GM21360 (cell line): ENCODE measurements around the gene ATP6V0D1.
"Not testable (repeated sequence)": the region's sequence is repeated elsewhere in the genome, so short reads cannot be mapped to it uniquely, and the experiment has no call there.

Experiments used
- ATAC-seq: cut with Tn5 transposase; IDR thresholded peaks from one replicate; pipeline ENCODE4 v1.9.1; 2021; ENCODE audit warnings: mild to moderate bottlenecking, moderate library complexity; ENCODE audit not compliant: unreplicated experiment

ATP6V0D1 gene

DNA sequence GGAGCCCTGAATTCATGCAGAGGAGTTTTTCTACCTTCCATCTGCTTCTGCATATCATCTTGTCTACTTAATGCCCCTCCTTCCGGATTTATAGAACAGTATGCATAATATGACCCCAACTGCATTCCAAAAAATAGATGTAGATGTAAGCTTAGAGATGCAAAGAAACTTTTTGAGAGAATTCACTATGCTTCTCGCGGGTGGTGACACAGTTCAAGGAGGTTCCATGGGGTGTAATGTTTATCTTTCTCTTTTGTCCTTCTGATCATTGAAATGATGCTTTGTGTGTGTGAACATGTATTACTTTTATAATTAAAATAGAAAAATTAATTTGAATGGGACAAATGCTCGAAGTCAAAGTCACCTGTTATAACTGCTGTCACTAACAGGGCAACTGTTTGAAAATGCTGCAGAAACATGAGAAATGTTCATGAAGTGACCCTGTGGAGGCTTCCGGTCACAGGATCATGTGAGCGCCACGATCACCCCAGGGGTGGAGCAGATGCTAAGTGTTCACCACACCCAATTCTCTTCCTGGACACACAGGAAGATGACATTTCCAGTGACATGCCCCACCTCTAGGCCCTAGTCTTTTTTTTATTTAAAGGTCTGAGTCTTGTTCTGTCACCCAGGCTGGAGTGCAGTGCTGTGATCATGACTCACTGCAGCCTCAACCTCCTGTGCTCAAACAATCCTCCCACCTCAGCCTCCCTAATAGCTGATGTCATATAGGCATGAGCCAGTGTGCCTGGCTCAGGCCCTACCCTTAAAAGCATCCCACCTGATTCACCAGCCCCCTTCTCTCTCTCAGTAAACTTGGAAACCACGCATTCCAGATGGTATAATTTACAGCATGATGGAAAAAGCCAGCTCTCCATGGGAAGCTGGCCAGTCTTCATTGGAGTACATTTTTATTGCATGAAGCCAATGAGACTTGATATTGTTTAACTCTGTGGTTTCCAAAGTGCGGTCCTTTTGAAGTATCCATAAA is 23.4 kb upstream of the ATP6V0D1 start:
- no peak for ATAC-seq

DNA sequence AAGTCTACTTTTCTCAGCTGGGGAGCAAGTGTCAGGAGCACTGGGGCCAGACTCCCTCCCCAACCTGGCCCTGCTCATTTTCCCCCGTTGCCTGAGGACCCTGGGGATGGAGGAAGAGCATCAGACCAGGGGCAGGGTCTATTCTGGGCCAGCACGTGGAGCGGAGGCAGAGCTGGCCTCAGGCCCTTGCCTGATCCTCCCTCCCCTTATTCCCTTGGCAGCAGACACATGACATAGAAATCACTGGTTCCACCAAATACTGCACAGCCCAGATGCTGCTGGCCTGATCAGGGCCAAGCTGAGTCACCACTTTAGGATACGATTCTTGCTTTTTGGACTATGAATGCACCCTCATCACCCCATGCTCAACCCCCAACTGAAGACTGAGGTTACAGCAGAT is 18.1 kb upstream of the ATP6V0D1 start:
- no peak for ATAC-seq

DNA sequence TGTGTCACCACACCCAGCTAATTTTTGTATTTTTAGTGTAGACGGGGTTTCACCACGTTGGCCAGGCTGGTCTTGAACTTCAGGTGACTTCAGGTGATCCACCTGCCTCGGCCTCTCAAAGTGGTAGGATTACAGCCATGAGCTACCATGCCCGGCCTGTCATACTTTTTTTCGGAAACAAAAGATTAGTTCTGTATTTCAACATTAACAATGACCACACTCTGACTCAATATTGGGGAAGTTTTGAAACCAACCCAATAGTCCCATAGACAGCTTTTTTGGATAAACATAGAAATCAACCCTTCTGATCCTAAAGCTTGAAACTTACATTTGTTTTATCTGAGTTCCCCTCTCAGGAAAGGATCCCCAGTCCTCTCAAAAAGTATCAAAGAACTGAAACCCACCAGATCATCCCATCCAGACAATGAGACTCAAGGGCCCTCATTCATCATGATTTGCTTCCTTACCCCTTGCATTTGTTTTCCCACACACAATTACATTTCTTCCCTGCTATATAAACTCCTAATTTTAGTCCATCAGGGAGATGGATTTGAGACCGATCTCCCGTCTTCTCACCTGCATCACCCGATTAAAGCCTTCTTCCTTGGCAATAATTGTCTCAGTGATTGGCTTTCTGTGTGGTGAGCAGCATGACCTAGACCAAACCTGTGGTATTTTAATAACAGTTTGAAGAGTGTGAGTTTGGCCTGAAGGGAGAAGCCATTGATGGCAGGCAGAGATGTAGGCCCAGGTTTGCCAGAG is 9.6 kb upstream of the ATP6V0D1 start:
- ATAC-seq: no peak

DNA sequence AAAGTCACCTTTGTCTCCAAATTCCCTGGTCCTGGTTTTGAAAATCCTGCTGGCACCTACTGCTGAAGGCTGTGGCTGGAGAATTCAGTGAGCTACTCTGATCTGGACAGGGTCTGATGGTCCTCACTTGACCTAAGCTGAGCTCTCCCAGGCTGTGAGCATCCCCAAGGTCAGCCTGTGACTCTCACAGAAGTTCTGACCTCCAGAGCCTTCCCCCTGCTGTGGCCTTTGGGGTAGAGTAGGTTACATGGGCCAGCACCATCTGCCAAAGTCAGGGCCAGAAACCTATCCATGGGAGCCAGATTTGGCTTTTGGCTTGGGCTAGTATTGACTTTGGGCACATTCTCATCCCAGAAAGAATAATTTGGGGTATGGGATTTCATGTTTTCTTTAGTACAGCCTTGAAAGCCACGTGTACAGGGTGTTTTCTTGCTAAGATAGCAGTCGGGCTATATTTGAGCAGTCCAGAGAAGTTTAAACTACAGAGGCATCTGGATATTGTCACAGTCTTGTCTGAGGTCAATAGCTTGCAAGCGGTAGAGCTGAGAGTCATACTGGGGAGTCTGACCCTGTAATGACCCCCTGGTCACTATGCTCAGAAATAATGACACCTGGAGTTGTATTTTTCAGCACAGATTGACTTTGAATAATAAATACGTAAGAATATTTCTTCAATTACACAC is 8.6 kb upstream of the ATP6V0D1 start:
- no peak for ATAC-seq

DNA sequence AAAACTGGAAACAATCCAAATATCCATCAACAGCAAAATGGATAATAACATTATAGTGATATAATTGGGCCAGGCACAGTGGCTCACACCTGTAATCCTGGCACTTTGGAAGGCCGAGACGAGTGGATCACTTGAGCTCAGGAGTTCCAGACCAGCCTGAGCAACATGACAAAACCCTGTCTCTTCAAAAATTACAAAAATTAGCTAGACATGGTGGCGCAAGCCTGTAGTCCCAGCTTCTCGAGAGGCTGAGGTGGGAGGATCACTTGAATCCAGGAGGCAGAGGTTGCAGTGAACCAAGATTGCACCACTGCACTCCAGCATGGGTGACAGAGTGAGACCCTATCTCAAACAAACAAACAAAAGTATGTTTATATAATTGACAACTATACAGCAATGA is 6.6 kb upstream of the ATP6V0D1 start:
- ATAC-seq: not testable (repeated sequence)

DNA sequence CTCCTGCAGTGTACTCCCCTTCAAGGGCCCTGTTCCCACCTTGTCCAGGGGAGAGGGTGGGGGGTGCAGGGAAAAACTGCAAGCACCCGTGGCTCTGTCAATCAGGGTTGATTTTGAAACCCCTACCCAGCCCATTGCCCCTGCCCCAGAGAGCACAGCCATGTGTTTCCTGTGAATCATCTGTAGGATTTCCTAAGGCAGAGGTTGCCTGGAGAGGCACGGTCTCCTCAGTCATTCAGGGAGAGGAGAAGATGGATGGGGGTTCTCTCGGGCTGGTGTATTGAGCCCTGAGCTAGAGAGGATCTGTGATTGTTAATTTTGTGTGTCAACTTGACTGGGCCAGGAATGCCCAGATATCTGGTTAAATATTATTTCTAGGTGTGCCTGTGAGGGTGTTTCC is 5.8 kb upstream of the ATP6V0D1 start:
- ATAC-seq: no peak

DNA sequence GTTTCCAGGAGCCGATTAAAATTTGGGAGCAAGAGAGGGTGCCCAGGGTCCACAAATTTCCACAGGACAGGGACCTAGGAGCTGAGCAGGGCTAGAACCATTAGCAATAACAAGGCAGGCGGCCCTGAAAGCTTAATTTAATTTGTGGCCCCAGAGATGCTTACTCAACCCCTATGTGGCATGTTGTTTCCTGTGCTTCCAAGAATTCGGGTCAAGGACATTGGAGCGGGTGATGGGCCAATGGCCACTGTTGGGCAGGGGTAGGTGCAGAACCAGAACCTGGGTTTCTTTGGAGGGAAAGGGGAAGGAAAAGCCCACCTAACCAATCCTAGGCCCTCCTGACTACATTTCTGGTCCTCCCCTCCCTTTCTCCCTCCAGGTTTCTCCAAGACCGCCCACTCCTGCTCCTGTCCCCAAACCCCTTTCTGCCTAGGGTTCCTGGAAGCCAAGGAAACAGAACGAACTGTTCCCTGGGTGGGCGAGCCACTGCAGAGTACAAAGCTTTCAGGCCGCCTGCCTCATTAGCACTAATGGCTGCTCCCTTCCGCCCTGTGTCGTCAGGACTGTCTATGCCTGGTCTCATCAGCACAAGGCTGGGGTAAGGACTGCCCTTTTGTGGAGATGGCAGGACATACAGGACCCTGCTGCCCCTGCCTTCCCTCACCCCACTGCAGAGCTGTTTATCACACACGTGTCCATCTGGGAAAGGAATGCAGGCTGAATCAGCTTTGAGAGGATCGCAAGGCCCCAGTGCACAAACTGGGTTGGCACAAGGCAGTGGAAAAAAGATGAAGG is 3.0 kb upstream of the ATP6V0D1 start:
- ATAC-seq: no peak

DNA sequence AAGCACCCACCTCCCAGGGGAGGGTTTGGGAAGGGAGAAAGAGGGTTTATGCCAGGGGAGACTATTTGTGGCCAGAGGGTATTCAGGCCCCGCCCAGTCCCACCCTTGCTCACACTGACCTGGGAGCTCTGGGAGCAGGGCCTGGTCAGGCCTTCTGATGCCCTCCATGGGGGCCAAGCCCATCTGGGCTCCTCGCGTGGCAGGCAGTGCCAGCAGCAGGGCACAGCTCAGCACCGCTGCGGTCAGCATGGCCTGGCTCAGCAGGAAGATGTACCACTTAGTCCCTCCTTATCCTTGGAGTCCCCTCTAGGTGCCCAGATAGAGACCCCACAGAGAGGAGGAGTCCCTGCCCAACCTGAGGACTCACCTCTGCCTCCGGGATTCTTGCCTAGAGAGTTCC is 2.2 kb upstream of the ATP6V0D1 start, which contains the start of gene AGRP:
Gene AGRP (minus strand): TSS at position 398 of the 400 bp plus-strand sequence. CDS start 149 bp downstream, at position 249.
- ATAC-seq: no peak

DNA sequence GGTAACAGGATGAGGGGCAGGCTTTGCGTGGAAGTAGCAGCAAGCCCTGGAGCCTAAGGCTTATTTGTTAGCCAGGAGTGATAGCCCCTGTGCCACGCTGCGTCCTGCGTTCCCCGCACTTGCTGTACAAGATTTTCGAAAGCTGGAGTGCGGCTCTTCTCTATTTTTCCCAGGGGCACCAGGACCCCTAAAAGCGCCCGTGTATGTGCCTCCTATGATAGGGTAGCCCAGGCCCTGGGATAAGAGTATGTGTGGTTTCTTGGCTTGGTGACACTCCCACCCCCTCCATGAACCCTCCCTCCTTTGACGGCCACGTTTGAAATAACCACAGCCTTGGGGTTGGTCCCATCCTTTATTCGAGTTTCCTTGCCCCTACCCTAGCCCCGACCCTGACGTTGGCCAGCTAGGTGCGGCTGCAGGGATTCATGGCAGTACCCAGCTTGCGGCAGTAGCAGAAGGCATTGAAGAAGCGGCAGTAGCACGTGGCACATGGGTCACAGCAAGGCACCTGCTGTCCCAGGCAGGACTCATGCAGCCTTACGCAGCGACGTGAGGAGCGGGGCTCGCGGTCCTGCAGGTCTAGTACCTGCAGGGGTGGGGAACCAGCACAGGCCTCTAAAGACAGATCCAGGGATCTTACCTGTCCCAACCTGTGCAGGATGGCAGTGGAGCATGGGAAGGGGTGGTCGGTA is 1.4 kb upstream of the ATP6V0D1 start:
- ATAC-seq: no peak

DNA sequence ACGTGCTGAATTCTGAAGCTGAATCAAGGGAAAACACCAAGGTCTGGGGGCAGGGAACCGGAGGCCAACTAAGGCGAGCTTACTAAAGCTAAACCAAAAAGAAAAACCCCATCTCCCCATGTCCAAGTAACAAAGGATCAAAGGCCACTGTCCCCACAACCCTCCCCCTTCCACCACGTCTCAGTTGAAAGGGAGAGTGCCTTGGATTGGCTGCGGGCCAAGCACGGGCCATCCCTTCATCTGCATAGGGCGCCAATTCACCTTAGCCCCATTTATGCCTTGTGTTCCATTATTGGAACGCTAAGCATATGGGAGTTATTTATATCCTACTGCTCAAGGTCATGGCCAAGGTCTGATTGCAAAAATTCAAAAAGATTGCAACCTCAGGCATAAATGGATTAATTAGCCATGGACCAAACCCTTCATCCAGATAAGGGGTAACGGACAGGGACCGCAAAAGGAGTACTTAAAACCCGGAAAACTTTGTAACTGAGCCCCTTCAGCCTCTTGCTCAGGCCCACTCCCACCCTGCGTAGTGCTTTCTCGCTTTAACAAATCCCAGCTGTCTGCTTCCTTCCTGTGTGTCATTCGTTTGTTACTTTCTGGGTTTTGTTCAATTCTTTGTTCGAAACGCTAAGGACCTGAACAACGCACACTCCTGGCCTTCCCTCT is 740 bp upstream of the ATP6V0D1 start:
- ATAC-seq: peak; percentile 0

DNA sequence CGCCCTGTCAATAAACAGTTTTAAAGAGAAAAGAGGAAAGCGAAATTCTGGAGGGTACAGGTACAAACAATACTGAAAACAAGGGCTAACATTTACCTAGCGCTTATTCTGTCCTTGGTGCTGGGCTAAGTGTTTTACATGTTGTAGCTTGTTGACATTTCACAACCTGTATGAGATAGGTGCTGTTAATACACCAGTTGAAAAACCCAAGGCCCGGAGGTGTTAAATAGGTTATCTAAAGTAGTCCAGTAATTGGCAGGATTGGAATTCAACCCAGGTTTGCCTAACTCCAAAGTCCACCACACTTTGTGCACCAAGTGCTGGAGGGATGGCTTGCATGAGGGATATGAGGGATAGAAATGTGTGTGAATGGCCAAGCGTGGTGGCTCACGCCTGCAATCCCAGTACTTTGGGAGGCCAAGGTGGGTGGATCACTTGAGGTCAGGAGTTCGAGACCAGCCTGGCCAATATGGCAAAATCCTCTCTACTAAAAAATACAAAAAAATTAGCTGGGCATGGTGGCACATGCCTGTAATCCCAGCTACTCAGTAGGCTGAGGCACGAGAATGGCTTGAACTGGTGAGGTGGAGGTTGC is 2.9 kb downstream of the ATP6V0D1 start:
- no peak for ATAC-seq

DNA sequence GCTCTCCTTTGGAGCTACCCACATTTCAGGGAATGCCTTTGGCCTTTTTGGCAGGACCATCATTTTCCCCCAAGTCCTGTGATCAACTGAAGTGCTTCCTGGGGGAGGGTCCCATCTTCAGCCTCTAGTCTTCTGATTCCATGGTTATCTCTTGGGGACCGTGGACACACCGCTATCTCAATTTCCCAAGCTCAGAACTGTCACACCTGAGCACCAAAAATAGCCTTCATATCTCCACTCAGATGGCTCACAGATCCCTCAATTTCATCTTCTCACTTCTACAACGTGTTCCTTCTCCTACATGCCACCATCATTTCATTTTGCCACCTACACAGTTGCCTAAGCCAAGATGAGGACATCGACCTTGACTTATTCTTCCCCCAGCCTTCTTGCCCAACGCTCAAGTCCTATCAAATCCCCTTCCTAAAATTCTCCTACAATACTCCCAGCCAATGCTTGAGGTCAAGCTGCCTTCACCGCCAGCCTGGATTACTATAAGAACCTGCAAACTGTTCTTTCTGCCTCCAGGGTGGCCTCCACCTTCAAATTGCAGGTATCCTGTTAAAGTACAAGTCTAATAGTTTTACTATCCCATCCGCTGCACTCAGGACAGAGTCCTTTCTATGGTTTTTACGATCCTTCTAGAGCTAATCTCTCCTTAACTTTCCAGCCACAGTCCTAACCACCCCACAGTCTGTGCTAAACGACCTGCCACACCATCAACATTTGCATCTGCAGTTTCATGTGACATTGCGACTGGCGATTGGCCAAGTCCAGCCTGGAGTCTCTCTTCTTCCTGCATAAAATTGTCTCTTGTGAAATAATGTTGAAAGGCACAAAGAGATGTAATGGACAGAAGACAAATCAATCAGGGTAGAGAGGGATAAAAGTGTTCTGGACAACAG is 6.2 kb downstream of the ATP6V0D1 start:
- ATAC-seq: no peak

DNA sequence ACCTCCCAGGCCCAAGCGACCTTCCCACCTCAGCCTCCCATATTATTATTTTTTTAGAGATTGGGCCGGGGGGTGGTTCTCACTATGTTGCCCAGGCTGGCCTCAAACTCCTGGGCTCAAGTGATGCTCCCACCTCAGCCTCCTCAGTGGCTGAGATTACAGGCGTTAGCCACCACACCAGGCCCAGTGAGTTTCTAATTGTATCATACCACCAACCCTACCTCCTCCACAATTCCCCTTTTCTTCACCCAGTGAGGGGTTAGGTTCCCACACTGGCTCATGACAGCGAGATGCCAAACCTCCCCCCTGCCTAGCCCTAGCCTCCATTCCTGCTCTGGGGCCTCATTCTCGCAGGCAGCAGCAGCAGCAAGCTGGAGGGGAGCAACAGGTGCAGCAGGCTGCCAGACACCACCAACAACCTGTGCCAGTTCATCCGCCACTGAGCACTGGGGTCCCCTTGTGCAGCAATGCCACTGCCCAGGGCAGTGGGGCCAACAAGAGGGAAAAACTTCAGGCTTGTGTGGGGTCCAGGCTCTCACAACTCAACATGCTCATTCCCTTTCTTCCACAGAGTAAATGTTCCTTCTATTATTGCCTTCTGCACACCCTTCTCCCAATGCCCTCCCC is 9.1 kb downstream of the ATP6V0D1 start:
- no peak for ATAC-seq

DNA sequence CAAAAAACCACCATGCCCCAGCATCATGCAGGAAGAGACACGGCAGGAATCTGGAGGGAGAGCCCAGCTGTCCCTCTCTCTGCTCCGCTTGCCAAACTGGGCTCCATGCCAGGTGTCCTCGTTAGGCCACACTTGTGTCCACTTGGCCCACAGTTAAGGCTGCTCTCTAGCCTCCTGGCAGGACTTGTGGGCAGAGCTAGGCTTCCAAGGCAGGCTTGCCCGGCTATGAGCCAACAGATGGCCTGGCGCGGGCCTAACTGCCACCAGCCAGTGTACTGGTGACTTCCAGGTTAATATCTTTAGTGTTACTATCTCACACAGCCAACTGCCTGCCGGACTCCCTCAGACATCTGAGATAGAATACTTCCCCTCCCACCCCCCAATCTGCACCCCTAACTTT is 10.6 kb downstream of the ATP6V0D1 start:
- ATAC-seq: no peak

DNA sequence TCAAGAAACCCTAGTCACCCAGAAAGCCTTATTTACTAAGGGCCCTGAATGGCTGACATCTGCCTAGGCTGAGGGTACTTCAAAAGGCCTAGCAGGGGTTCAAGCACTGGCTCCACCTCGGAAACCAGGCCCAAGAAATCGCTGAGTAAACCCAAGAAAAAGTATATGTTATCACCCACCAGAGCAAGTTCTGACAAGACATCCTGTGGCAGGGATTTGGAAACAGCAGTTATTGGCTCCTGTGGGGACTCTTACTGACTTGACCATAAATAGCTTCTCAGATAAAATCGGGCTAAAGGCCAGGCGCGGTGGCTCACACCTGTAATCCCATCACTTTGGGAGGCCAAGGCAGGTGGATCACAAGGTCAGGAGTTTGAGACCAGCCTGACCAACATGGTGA is 12.2 kb downstream of the ATP6V0D1 start:
- no peak for ATAC-seq

DNA sequence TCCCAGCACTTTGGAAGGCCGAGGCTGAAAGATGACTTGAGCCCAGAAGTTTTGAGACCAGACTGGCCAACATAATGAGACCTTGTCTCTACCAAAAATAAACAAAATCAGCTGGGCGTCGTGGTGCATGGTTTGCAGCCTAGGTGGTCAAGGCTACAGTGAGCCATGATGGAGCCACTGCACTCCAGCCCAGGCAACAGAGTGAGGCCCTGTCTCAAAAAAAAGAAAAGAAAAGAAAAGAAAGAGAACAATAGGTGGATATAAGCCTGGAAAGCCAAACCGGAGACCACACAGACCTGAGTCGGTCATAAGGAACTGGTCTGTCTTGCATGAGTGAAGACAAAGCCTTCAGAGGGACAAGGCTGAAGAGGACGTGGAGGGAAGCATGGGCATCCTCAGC is 14.4 kb downstream of the ATP6V0D1 start:
- no peak for ATAC-seq

DNA sequence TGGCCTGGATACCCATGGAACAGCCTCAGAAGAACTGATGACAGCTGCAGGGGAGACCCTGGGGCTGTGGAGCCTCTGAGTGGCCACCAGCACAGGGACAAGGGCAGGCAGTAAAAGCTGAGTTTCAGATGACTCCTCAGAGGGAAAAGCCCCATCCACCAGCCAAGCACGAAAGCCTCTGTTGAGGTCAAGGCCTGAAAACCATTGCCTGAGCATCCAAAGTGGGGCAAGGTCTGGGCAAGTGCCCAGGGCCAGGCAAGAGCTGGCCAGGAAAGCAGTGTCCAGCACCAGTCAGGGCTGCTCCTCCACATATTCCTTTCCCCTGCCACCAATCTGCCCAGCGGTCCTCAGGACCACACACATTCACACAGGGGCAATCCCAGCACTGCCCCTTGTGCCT is 16.4 kb downstream of the ATP6V0D1 start:
- ATAC-seq: no peak
